Measurements from ENCODE around the gene RAB39A.

DNA sequence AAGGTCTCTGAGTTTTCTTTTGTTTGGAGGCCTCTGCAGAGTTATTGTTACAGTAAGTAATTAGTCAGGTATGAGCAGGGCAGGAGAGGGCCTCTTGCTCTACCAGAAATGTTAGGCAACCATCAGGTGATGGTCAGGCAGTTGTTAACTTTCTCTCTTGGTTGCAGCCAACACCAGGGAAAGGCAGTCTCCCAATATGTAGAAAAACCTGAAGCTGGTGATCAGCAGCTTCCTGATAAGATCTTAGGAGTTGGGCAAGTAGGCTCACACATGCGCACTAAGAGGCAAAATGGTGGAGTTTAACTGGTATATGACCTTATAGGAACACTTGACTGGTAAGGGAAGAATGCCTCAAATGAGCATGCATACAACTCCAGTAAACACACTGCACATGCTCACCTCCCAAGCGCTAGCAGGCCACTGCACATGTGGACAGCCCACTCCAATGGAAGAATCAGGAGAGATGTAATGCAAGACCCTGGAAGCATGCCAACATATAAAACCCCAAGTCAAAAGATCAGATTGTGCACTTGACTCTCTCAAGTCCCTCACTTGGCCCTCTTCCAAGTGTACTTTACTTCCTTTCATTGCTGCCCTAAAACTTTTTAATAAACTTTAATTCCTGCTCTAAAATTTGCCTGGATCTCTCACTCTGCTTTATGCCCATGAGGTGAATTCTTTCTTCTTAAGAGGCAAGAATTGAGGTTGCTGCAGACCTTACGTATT lies 46.0 kb upstream of the RAB39A start:
- TF ChIP-seq, protein P1, sequence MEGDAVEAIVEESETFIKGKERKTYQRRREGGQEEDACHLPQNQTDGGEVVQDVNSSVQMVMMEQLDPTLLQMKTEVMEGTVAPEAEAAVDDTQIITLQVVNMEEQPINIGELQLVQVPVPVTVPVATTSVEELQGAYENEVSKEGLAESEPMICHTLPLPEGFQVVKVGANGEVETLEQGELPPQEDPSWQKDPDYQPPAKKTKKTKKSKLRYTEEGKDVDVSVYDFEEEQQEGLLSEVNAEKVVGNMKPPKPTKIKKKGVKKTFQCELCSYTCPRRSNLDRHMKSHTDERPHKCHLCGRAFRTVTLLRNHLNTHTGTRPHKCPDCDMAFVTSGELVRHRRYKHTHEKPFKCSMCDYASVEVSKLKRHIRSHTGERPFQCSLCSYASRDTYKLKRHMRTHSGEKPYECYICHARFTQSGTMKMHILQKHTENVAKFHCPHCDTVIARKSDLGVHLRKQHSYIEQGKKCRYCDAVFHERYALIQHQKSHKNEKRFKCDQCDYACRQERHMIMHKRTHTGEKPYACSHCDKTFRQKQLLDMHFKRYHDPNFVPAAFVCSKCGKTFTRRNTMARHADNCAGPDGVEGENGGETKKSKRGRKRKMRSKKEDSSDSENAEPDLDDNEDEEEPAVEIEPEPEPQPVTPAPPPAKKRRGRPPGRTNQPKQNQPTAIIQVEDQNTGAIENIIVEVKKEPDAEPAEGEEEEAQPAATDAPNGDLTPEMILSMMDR (IDR thresholded peaks at IDR 0.05) = no peak
- TF ChIP-seq POLR2A (IDR thresholded peaks at IDR 0.05) = no peak
